HEK293 (cell line): Measurements from ENCODE around the gene SPTLC1.

Experiments
- ELK4 ChIP-seq: IDR thresholded peaks from 2 replicates; pipeline ENCODE4 v1.6.1; 2011; ENCODE audit warnings: mild to moderate bottlenecking, low read depth, low read length, borderline replicate concordance
- HIC1 ChIP-seq: fragments of 450-650 bp; formaldehyde crosslinking; IDR thresholded peaks from 2 replicates; pipeline ENCODE4 v1.5.1; 2016; ENCODE audit warnings: missing biosample characterization, missing genetic modification characterization
- HOXD13 ChIP-seq: sonication (generic); formaldehyde crosslinking; IDR thresholded peaks from 2 replicates; pipeline ENCODE4 v1.8.0; 2022; ENCODE audit warnings: missing genetic modification reagents, borderline replicate concordance
- KLF1 ChIP-seq: fragments of 450-650 bp; formaldehyde crosslinking; IDR thresholded peaks from 2 replicates; pipeline ENCODE4 v1.5.1; 2016; ENCODE audit warnings: missing biosample characterization, missing genetic modification characterization
- KLF7 ChIP-seq: fragments of 450-650 bp; formaldehyde crosslinking; IDR thresholded peaks from 2 replicates; pipeline ENCODE4 v1.5.1; 2016; ENCODE audit warnings: missing biosample characterization, missing genetic modification characterization, borderline replicate concordance
- OSR2 ChIP-seq: fragments of 450-650 bp; formaldehyde crosslinking; IDR thresholded peaks from 2 replicates; pipeline ENCODE4 v1.5.1; 2016; ENCODE audit warnings: missing biosample characterization, missing genetic modification characterization
- PATZ1 ChIP-seq: fragments of 450-650 bp; formaldehyde crosslinking; IDR thresholded peaks from 2 replicates; pipeline ENCODE4 v1.5.1; 2016; ENCODE audit warnings: missing biosample characterization, missing genetic modification characterization
- WT1 ChIP-seq: fragments of 450-650 bp; formaldehyde crosslinking; IDR thresholded peaks from 2 replicates; pipeline ENCODE4 v1.5.1; 2016; ENCODE audit warnings: missing biosample characterization, missing genetic modification characterization
- YY1 ChIP-seq: fragments of 450-650 bp; formaldehyde crosslinking; IDR thresholded peaks from 2 replicates; pipeline ENCODE4 v1.5.1; 2018; ENCODE audit warnings: missing biosample characterization, missing genetic modification characterization
- ZBTB17 ChIP-seq: fragments of 450-650 bp; formaldehyde crosslinking; IDR thresholded peaks from 2 replicates; pipeline ENCODE4 v1.5.1; 2016; ENCODE audit warnings: missing biosample characterization, missing genetic modification characterization
- ZBTB20 ChIP-seq: fragments of 450-650 bp; formaldehyde crosslinking; IDR thresholded peaks from 2 replicates; pipeline ENCODE4 v1.5.1; 2016; ENCODE audit warnings: missing biosample characterization, missing genetic modification characterization
- ZNF132 ChIP-seq: fragments of 450-650 bp; formaldehyde crosslinking; IDR thresholded peaks from 2 replicates; pipeline ENCODE4 v1.5.1; 2017; ENCODE audit warnings: missing biosample characterization, missing genetic modification characterization, borderline replicate concordance
- ZNF138 ChIP-seq: fragments of 450-650 bp; formaldehyde crosslinking; IDR thresholded peaks from 2 replicates; pipeline ENCODE4 v1.5.1; 2016; ENCODE audit warnings: missing biosample characterization, missing genetic modification characterization, borderline replicate concordance
- ZNF169 ChIP-seq: fragments of 450-650 bp; formaldehyde crosslinking; IDR thresholded peaks from 2 replicates; pipeline ENCODE4 v1.5.1; 2016; ENCODE audit warnings: missing biosample characterization, missing genetic modification characterization
- ZNF18 ChIP-seq: fragments of 450-650 bp; formaldehyde crosslinking; IDR thresholded peaks from 2 replicates; pipeline ENCODE4 v1.5.1; 2016; ENCODE audit warnings: missing biosample characterization, missing genetic modification characterization
- ZNF24 ChIP-seq: fragments of 450-650 bp; formaldehyde crosslinking; IDR thresholded peaks from 2 replicates; pipeline ENCODE4 v1.5.1; 2016; ENCODE audit warnings: missing biosample characterization, missing genetic modification characterization
- ZNF274 ChIP-seq, 2 experiments: fragments of 200-500 bp in 1 of 2; fragments of 450-650 bp in 1 of 2; sonication (Bioruptor generic) in 1 of 2; formaldehyde crosslinking in 1 of 2; IDR thresholded peaks; 2 replicates each; pipeline versions ENCODE4 v1.5.1 to v1.6.1; 2014 to 2016; ENCODE audit warnings: borderline replicate concordance in 1 of 2, inconsistent platforms in 1 of 2, low read length in 1 of 2, missing biosample characterization in 1 of 2, missing genetic modification characterization in 1 of 2
- ZNF335 ChIP-seq: fragments of 450-650 bp; formaldehyde crosslinking; conservative IDR thresholded peaks from 2 replicates; pipeline ENCODE4 v1.5.1; 2016; ENCODE audit warnings: missing biosample characterization, missing genetic modification characterization
- ZNF350 ChIP-seq: fragments of 450-650 bp; formaldehyde crosslinking; IDR thresholded peaks from 2 replicates; pipeline ENCODE4 v1.5.0; 2017; ENCODE audit warnings: missing biosample characterization, mild to moderate bottlenecking, missing genetic modification characterization
- ZNF37A ChIP-seq: fragments of 450-650 bp; IDR thresholded peaks from 2 replicates; pipeline ENCODE4 v1.5.1; 2018; ENCODE audit warnings: missing biosample characterization, missing genetic modification characterization
- ZNF518A ChIP-seq: fragments of 450-650 bp; formaldehyde crosslinking; conservative IDR thresholded peaks from 2 replicates; pipeline ENCODE4 v1.5.1; 2016; ENCODE audit warnings: low read depth, missing biosample characterization, missing genetic modification characterization
- ZNF561 ChIP-seq: fragments of 450-650 bp; IDR thresholded peaks from 2 replicates; pipeline ENCODE4 v1.5.1; 2018; ENCODE audit warnings: missing biosample characterization, missing genetic modification characterization, borderline replicate concordance
- ZNF600 ChIP-seq: fragments of 450-650 bp; formaldehyde crosslinking; IDR thresholded peaks from 2 replicates; pipeline ENCODE4 v1.5.1; 2016; ENCODE audit warnings: missing biosample characterization, missing genetic modification characterization
- ZSCAN18 ChIP-seq: fragments of 450-650 bp; formaldehyde crosslinking; IDR thresholded peaks from 2 replicates; pipeline ENCODE4 v1.5.1; 2016; ENCODE audit warnings: missing biosample characterization, missing genetic modification characterization
- ZSCAN30 ChIP-seq: fragments of 450-650 bp; IDR thresholded peaks from 2 replicates; pipeline ENCODE4 v1.5.1; 2018; ENCODE audit warnings: missing biosample characterization, mild to moderate bottlenecking, missing genetic modification characterization, moderate library complexity

SPTLC1 gene

GRCh38 chr9:92147030-92147851 is 32.0 kb upstream of the SPTLC1 start (continued):
- TF ChIP-seq ZNF518A (tag by site-specific recombination) (0 out of 2 replicates have a peak, but pooled peaks have one; percentile 32), KLF1 (no peak), HOXD13 (CRISPR knock-in tag) (no peak), ZSCAN30 (tag by site-specific recombination) (0 out of 2 replicates have a peak, but pooled peaks have one; percentile 30), PATZ1 (tag by site-specific recombination) (peak; percentile 83), ZNF169 (tag by site-specific recombination) (no peak), YY1 (tag by site-specific recombination) (no peak), ELK4 (no peak), ZNF18 (tag by site-specific recombination) (peak; percentile 66; the same call in 1 of the 2 replicates), ZNF600 (tag by site-specific recombination) (peak; percentile 47; the same call in 1 of the 2 replicates), ZBTB20 (0 out of 2 replicates have a peak, but pooled peaks have one; percentile 22), OSR2 (tag by site-specific recombination) (no peak), ZNF24 (tag by site-specific recombination) (0 out of 2 replicates have a peak, but pooled peaks have one; percentile 57), ZBTB17 (peak; percentile 79), ZNF274 (IDR thresholded peaks at IDR 0.05; ENCODE audit: low read length) (no peak), ZNF274 (tag by site-specific recombination; IDR thresholded peaks at IDR 0.05; ENCODE audit: borderline replicate concordance) (no peak), KLF7 (tag by site-specific recombination) (no peak), ZNF335 (tag by site-specific recombination) (peak; percentile 62), ZNF132 (tag by site-specific recombination) (no peak), ZNF138 (tag by site-specific recombination) (no peak), ZSCAN18 (tag by site-specific recombination) (no peak), ZNF350 (tag by site-specific recombination) (no peak), HIC1 (tag by site-specific recombination) (peak; percentile 63), ZNF37A (tag by site-specific recombination) (no peak), ZNF561 (tag by site-specific recombination) (no peak), WT1 (peak; percentile 47; the same call in 1 of the 2 replicates)
